Measurements from ENCODE around the gene TMEM72.

DNA sequence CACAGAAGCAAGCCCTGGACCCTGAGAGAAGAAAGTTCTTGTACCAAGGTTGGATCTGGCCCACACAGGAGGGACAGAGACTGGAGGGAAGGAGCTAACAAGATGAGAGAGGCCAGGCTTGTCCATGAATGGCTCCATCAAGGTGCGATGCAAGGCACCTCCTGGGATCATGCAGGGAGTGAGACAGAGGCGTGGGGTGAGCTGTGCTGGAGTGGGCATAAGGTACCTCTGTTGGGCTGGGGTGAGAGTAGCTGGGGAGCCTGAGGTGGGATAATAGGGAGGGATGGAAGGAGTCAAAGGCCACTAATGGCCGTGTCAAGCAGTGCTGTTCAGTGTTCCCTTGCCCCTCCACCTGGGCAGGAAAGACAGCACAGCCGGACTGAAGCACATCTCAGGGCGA, 9.9 kb downstream of the TMEM72 start:
- TF ChIP-seq EZH2 (IDR thresholded peaks at IDR 0.05) (no peak), POLR2AphosphoS5 (IDR thresholded peaks at IDR 0.05; ENCODE audit: borderline replicate concordance, low read depth, low read length) (no peak)
